Measurements from ENCODE around the gene CHMP3. TPM values are rescaled to one million over a fixed set of nuclear protein-coding genes. Genes with fewer than 3 reads are reported as not detected.

The CHMP3 gene
- total RNA-seq, 1 donor from 2014 or later, result 149 TPM

GRCh38 chr2:86477349-86477748 is 85.9 kb downstream of the CHMP3 start:
- intact Hi-C loops (cut with micrococcal nuclease), result no loop called here
- DNase-seq, result no peak
- Histone ChIP-seq H3K27me3 (ENCODE audit: low read depth) (no peaks in the 10 kb centered on the region), H3K36me3 (peaks cover 91% of the 10 kb centered on the region), H3K27ac (replicated peaks) (peak overlapping the region; percentile 46), H3K4me3 (no peak overlapping the region), H3K4me1 (peaks cover 60% of the 10 kb centered on the region), H3K9me3 (replicated peaks) (no peaks in the 10 kb centered on the region)
- TF ChIP-seq, protein P1, sequence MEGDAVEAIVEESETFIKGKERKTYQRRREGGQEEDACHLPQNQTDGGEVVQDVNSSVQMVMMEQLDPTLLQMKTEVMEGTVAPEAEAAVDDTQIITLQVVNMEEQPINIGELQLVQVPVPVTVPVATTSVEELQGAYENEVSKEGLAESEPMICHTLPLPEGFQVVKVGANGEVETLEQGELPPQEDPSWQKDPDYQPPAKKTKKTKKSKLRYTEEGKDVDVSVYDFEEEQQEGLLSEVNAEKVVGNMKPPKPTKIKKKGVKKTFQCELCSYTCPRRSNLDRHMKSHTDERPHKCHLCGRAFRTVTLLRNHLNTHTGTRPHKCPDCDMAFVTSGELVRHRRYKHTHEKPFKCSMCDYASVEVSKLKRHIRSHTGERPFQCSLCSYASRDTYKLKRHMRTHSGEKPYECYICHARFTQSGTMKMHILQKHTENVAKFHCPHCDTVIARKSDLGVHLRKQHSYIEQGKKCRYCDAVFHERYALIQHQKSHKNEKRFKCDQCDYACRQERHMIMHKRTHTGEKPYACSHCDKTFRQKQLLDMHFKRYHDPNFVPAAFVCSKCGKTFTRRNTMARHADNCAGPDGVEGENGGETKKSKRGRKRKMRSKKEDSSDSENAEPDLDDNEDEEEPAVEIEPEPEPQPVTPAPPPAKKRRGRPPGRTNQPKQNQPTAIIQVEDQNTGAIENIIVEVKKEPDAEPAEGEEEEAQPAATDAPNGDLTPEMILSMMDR (IDR thresholded peaks at IDR 0.05; ENCODE audit: borderline replicate concordance), result no peak

- TF ChIP-seq, protein P1 (IDR thresholded peaks at IDR 0.05; ENCODE audit: borderline replicate concordance), result no peak
- no peak for DNase-seq
- Histone ChIP-seq H3K27ac (replicated peaks) (peak overlapping the region; percentile 46), H3K27me3 (ENCODE audit: low read depth) (no peaks in the 10 kb centered on the region), H3K9me3 (replicated peaks) (no peaks in the 10 kb centered on the region), H3K4me1 (peaks cover 56% of the 10 kb centered on the region), H3K4me3 (no peak overlapping the region), H3K36me3 (peaks cover 91% of the 10 kb centered on the region)
- intact Hi-C loops (cut with micrococcal nuclease), result no loop called here
Measured at GRCh38 chr2:86476918-86477317, 86.3 kb downstream of the CHMP3 start.

DNA sequence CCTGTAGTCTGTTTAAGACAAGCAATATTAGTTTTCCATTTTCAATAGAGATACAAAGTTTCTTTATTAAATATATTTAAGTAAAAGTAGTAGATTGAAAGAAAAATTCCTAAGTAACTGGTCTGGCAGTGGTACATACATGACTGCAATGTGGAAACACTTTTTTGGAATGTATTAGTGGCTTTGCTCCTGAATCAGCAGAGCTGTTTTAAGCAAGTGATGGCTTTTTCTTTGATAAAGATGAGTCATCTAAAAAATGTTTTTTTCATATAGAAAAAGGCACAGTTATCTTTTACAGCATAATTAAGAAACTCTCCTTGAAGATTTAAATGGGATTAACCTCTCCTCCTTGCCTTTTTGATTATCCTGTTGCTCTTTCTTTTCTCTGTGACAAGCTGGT is 87.2 kb downstream of the CHMP3 start:
- H3K4me1 ChIP-seq, result peaks cover 49% of the 10 kb centered on the region
- H3K27ac ChIP-seq (replicated peaks), result no peak overlapping the region
- no peaks in the 10 kb centered on the region for H3K27me3 ChIP-seq (ENCODE audit: low read depth)
- H3K9me3 ChIP-seq (replicated peaks), result no peaks in the 10 kb centered on the region
- H3K4me3 ChIP-seq, result no peak overlapping the region
- intact Hi-C loops (cut with micrococcal nuclease), result no loop called here
- no peak for DNase-seq
- H3K36me3 ChIP-seq, result peaks cover 90% of the 10 kb centered on the region
- TF ChIP-seq, protein P1 (IDR thresholded peaks at IDR 0.05; ENCODE audit: borderline replicate concordance), result no peak

DNA sequence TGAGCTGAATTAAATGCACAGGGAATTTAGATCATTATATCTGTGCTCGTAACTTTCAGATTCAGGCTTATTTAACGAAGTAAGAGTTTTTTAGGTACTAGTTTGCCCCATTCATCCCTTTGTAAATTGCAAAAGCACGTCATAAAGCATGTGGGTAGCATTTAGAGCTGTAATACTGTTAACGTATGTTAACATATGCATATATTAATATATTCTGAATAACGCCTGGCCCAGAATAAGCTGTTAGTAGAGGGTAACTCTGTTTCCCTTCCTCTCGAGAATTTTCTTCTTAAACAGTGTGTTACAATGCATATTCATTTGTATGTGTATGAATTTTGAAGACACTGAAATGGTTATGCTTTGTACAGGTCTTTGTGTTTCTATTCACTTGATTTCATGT is 91.6 kb downstream of the CHMP3 start:
- Histone ChIP-seq H3K4me3 (no peak overlapping the region), H3K36me3 (peaks cover 89% of the 10 kb centered on the region), H3K27me3 (ENCODE audit: low read depth) (no peaks in the 10 kb centered on the region), H3K9me3 (replicated peaks) (no peaks in the 10 kb centered on the region), H3K4me1 (peaks cover 43% of the 10 kb centered on the region), H3K27ac (replicated peaks) (no peak overlapping the region)
- TF ChIP-seq, protein P1 (IDR thresholded peaks at IDR 0.05; ENCODE audit: borderline replicate concordance), result no peak
- DNase-seq, result no peak
- intact Hi-C loops (cut with micrococcal nuclease), result no loop called here

- Histone ChIP-seq H3K36me3 (peaks cover 92% of the 10 kb centered on the region), H3K9me3 (replicated peaks) (no peaks in the 10 kb centered on the region), H3K27ac (replicated peaks) (no peak overlapping the region), H3K4me3 (no peak overlapping the region), H3K27me3 (ENCODE audit: low read depth) (no peaks in the 10 kb centered on the region), H3K4me1 (peaks cover 43% of the 10 kb centered on the region)
- TF ChIP-seq, protein P1 (IDR thresholded peaks at IDR 0.05; ENCODE audit: borderline replicate concordance), result no peak
- no peak for DNase-seq
- intact Hi-C loops (cut with micrococcal nuclease), result no loop called here
Measured at GRCh38 chr2:86470890-86471289, 92.4 kb downstream of the CHMP3 start.
